K562 (cell line): Measurements from ENCODE around the gene ACSL3. TPM values are rescaled to one million over a fixed set of nuclear protein-coding genes. Genes with fewer than 3 reads are reported as not detected.
A peak's percentile ranks its signal among the peaks of the same experiment; 100 is the strongest.

Experiments
- CBFB ChIP-seq: sonication (generic); formaldehyde crosslinking; IDR thresholded peaks from 2 replicates; pipeline ENCODE4 v1.4.0; 2020; ENCODE audit warnings: mild to moderate bottlenecking, missing genetic modification reagents
- CHAMP1 ChIP-seq: fragments of 450-650 bp; IDR thresholded peaks from 2 replicates; pipeline ENCODE4 v1.6.1; 2016; ENCODE audit warnings: mild to moderate bottlenecking
- CTBP1 ChIP-seq: fragments of 450-650 bp; IDR thresholded peaks from 2 replicates; pipeline ENCODE4 v1.6.1; 2016; ENCODE audit warnings: borderline replicate concordance
- DLX4 ChIP-seq: fragments of 250-450 bp; sonication (Bioruptor Pico); IDR thresholded peaks from 2 replicates; pipeline ENCODE4 v1.6.1; 2021; ENCODE audit warnings: mild to moderate bottlenecking
- E2F6 ChIP-seq, 2 experiments: IDR thresholded peaks; 2 replicates each; pipeline ENCODE4 v1.6.1; 2011; ENCODE audit warnings: borderline replicate concordance in 1 of 2, control low read depth in 1 of 2, low read depth in 1 of 2, low read length in 1 of 2, mild to moderate bottlenecking in 1 of 2, mixed read lengths in 1 of 2, moderate library complexity in 1 of 2; ENCODE audit not compliant: insufficient read depth in 1 of 2, insufficient read length in 1 of 2, poor library complexity in 1 of 2, severe bottlenecking in 1 of 2; ENCODE audit errors: extremely low read depth in 1 of 2
- EZH2 ChIP-seq: IDR thresholded peaks from 2 replicates; pipeline ENCODE4 v1.6.1; 2012; ENCODE audit warnings: low read depth, mild to moderate bottlenecking, inconsistent platforms, low read length, borderline replicate concordance
- FIP1L1 ChIP-seq: fragments of 200-400 bp; formaldehyde crosslinking; IDR thresholded peaks from 2 replicates; pipeline ENCODE4 v1.6.1; 2018; ENCODE audit warnings: mild to moderate bottlenecking, low read depth, low read length; ENCODE audit not compliant: poor library complexity, severe bottlenecking
- FOSL1 ChIP-seq: fragments of 200-800 bp; sonication (Bioruptor generic); conservative IDR thresholded peaks from 2 replicates; pipeline ENCODE4 v1.6.1; 2016; ENCODE audit warnings: missing genetic modification characterization, missing compliant biosample characterization
- LCOR ChIP-seq: sonication (generic); formaldehyde crosslinking; IDR thresholded peaks from 2 replicates; pipeline ENCODE4 v1.8.0; 2022; ENCODE audit warnings: mild to moderate bottlenecking, missing genetic modification reagents
- MAFG ChIP-seq: fragments of 450-650 bp; conservative IDR thresholded peaks from 2 replicates; pipeline ENCODE4 v1.6.1; 2016; ENCODE audit warnings: missing genetic modification characterization, missing compliant biosample characterization
- MCM2 ChIP-seq: fragments of 450-650 bp; IDR thresholded peaks from 2 replicates; pipeline ENCODE4 v1.6.1; 2017; ENCODE audit warnings: low read depth, mild to moderate bottlenecking
- NFE2 ChIP-seq: IDR thresholded peaks from 2 replicates; pipeline ENCODE4 v1.6.1; 2014; ENCODE audit warnings: antibody characterized with exemption, low read depth
- NFYB ChIP-seq: IDR thresholded peaks from 2 replicates; pipeline ENCODE4 v1.6.1; 2011; ENCODE audit warnings: mild to moderate bottlenecking, moderate library complexity; ENCODE audit not compliant: insufficient read length; ENCODE audit errors: extremely low read depth
- POLR2AphosphoS5 ChIP-seq: IDR thresholded peaks from 2 replicates; pipeline ENCODE4 v1.6.1; 2011; ENCODE audit warnings: mild to moderate bottlenecking, low read depth, low read length, moderate library complexity; ENCODE audit not compliant: control insufficient read depth, insufficient read depth
- TSHZ1 ChIP-seq: fragments of 250-450 bp; sonication (Bioruptor Pico); IDR thresholded peaks from 2 replicates; pipeline ENCODE4 v1.4.0; 2020; ENCODE audit warnings: mild to moderate bottlenecking, moderate library complexity
- ZNF316 ChIP-seq: fragments of 450-650 bp; IDR thresholded peaks from 2 replicates; pipeline ENCODE4 v1.6.1; 2016
- ZSCAN29 ChIP-seq: fragments of 450-650 bp; IDR thresholded peaks from 2 replicates; pipeline ENCODE4 v1.6.1; 2017
- polyA plus RNA-seq, 8 experiments: library from polyadenylated mRNA; depleted of rRNA in 4 of 8; stranded (reverse) in 5 of 8; unstranded in 3 of 8; fragments of >200 nt; fragmentation: Nextera tagmentation in 2 of 8; fragmentation: Illumina TruSeq in 1 of 8; extraction: Ambion mirVana in 2 of 8; extraction: Trizol in 1 of 8; gene quantifications; 2 replicates each; pipeline versions ENCODE4 v1.2.1 to v1.2.3, GENCODE V29; 2011 to 2014; ENCODE audit warnings: inconsistent platforms in 1 of 8, missing spikeins in 1 of 8
- total RNA-seq, 7 experiments: library from RNA; depleted of rRNA in 6 of 7; stranded (reverse); fragments of >200 nt in 6 of 7; fragmentation: Illumina TruSeq in 2 of 7; extraction: Trizol in 2 of 7; gene quantifications; 2 replicates each; pipeline versions ENCODE4 v1.2.1 to v1.2.3, GENCODE V29; 2011 to 2021; ENCODE audit warnings: low replicate concordance in 1 of 7
- TF ChIP-seq, protein P1 (sequence below), 2 experiments: fragments of 450-650 bp in 1 of 2; IDR thresholded peaks; 2 replicates each; pipeline ENCODE4 v1.6.1; 2011 to 2017; ENCODE audit warnings: low read depth in 2 of 2, antibody characterized with exemption in 1 of 2, borderline replicate concordance in 1 of 2, low read length in 1 of 2, mild to moderate bottlenecking in 1 of 2, mixed read lengths in 1 of 2; ENCODE audit not compliant: control insufficient read depth in 1 of 2

The ACSL3 gene
- total and polyA plus RNA-seq, 9 of the 15 experiments (the other 6 are each of a cell fraction or from before 2014, with no cell fraction given), result 21.3 to 123 (median 85.2) TPM

- 0 out of 2 replicates have a peak, but pooled peaks have one; percentile 8 for TF ChIP-seq POLR2AphosphoS5
- no peak for TF ChIP-seq ZSCAN29
- TF ChIP-seq LCOR (CRISPR knock-in tag), result no peak
- no peak for TF ChIP-seq CBFB
- no peak for TF ChIP-seq TSHZ1
- no peak for TF ChIP-seq CHAMP1
- TF ChIP-seq E2F6 (IDR thresholded peaks at IDR 0.05; ENCODE audit: borderline replicate concordance in 1 of 2, extremely low read depth in 1 of 2, insufficient read depth in 1 of 2, insufficient read length in 1 of 2, low read depth in 1 of 2, low read length in 1 of 2, poor library complexity in 1 of 2, severe bottlenecking in 1 of 2), result no peak
- TF ChIP-seq, protein P1, sequence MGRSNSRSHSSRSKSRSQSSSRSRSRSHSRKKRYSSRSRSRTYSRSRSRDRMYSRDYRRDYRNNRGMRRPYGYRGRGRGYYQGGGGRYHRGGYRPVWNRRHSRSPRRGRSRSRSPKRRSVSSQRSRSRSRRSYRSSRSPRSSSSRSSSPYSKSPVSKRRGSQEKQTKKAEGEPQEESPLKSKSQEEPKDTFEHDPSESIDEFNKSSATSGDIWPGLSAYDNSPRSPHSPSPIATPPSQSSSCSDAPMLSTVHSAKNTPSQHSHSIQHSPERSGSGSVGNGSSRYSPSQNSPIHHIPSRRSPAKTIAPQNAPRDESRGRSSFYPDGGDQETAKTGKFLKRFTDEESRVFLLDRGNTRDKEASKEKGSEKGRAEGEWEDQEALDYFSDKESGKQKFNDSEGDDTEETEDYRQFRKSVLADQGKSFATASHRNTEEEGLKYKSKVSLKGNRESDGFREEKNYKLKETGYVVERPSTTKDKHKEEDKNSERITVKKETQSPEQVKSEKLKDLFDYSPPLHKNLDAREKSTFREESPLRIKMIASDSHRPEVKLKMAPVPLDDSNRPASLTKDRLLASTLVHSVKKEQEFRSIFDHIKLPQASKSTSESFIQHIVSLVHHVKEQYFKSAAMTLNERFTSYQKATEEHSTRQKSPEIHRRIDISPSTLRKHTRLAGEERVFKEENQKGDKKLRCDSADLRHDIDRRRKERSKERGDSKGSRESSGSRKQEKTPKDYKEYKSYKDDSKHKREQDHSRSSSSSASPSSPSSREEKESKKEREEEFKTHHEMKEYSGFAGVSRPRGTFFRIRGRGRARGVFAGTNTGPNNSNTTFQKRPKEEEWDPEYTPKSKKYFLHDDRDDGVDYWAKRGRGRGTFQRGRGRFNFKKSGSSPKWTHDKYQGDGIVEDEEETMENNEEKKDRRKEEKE (IDR thresholded peaks at IDR 0.05; ENCODE audit: borderline replicate concordance in 1 of 2, control insufficient read depth in 1 of 2, low read depth in 2 of 2, low read length in 1 of 2), result no peak
- TF ChIP-seq DLX4 (CRISPR knock-in tag), result no peak
- peak; percentile 80 for TF ChIP-seq ZNF316
- TF ChIP-seq EZH2, result no peak
- TF ChIP-seq FIP1L1, result no peak
- TF ChIP-seq FOSL1 (tag), result no peak
- no peak for TF ChIP-seq CTBP1
- no peak for TF ChIP-seq NFE2
- 0 out of 2 replicates have a peak, but pooled peaks have one; percentile 50 for TF ChIP-seq MAFG (tag)
- TF ChIP-seq MCM2, result no peak
- TF ChIP-seq NFYB, result no peak
Observed at GRCh38 chr2:222943820-222944219, 83.0 kb downstream of the ACSL3 start (continued).
